ENCODE measurements around the gene RASGEF1B. TPM values are rescaled to one million over a fixed set of nuclear protein-coding genes. Genes with fewer than 3 reads are reported as not detected.
A peak's percentile ranks its signal among the peaks of the same experiment; 100 is the strongest.

RASGEF1B gene
- total and polyA plus RNA-seq, 2 of the 13 experiments (the other 11 are each of a cell fraction or from before 2014, with no cell fraction given), result 0.04 TPM

GRCh38 chr4:81504112-81505003, 32.7 kb upstream of the RASGEF1B start:
- TF ChIP-seq MNT (IDR thresholded peaks at IDR 0.05), result peak; percentile 57
- no peak for TF ChIP-seq POLR2G (IDR thresholded peaks at IDR 0.05; ENCODE audit: low read depth, low read length)
- no peak for TF ChIP-seq NFAT5 (CRISPR knock-in tag; IDR thresholded peaks at IDR 0.05)
- Histone ChIP-seq H3K4me1 (ENCODE audit: insufficient read depth, low read length) (no peaks in the 10 kb centered on the region), H3K9ac (ENCODE audit: insufficient read depth, low read depth, low read length) (no peak overlapping the region), H2AFZ (ENCODE audit: low read length) (no peak overlapping the region), H3K79me2 (ENCODE audit: insufficient read depth, low read length) (no peaks in the 10 kb centered on the region), H4K20me1 (ENCODE audit: insufficient read depth, low read length) (no peaks in the 10 kb centered on the region), H3K9me3 (ENCODE audit: low read length) (no peaks in the 10 kb centered on the region), H3K4me3 (replicated peaks in 1 of 3; ENCODE audit: insufficient read depth in 1 of 3, low read depth in 2 of 3, low read length in 3 of 3) (no peak overlapping the region), H3K27ac (ENCODE audit: extremely low read length, insufficient read depth, low read length) (no peak overlapping the region), H3K36me3 (replicated peaks in 1 of 2; ENCODE audit: control insufficient read depth in 1 of 2, insufficient read depth in 2 of 2, low read length in 2 of 2) (no peaks in the 10 kb centered on the region), H3K27me3 (ENCODE audit: control insufficient read depth in 1 of 2, insufficient read depth in 2 of 2, low read length in 2 of 2) (no peaks in the 10 kb centered on the region), H3K4me2 (ENCODE audit: low read depth, low read length) (no peak overlapping the region)
- 45% methylated on average over 4 of the region's 6 CpGs for WGBS (ENCODE audit: low lambda C conversion rate)
- in situ Hi-C loops (cut with HindIII; ENCODE audit: extremely low pct_ligation_motif_present, low pct_unique_long_range_greater_than_20kb) (no loop called here), intact Hi-C loops (cut with micrococcal nuclease; ENCODE audit: unreplicated experiment) (no loop called here)
- peak; percentile 26 for FAIRE-seq
- ChIA-PET CTCF (ENCODE audit: low intra/inter-chr PET ratio, low total read pairs) (no interaction called here), POLR2A (no interaction called here)
- ATAC-seq, result no peak
- no TSS peak for BruUV-seq (replicated peaks)
- no peak for DNase-seq (ENCODE audit: low spot score)

All from HepG2 (cell line).